NT2/D1 (cell line): Measurements from ENCODE around the gene UBE2O.

Experiments
- SUZ12 ChIP-seq: IDR thresholded peaks from 2 replicates; pipeline ENCODE4 v1.6.1; 2011; ENCODE audit not compliant: insufficient read length, insufficient read depth; ENCODE audit errors: extremely low read depth
- ZNF274 ChIP-seq: IDR thresholded peaks from 2 replicates; pipeline ENCODE4 v1.6.1; 2011; ENCODE audit warnings: mild to moderate bottlenecking, low read depth, low read length

DNA sequence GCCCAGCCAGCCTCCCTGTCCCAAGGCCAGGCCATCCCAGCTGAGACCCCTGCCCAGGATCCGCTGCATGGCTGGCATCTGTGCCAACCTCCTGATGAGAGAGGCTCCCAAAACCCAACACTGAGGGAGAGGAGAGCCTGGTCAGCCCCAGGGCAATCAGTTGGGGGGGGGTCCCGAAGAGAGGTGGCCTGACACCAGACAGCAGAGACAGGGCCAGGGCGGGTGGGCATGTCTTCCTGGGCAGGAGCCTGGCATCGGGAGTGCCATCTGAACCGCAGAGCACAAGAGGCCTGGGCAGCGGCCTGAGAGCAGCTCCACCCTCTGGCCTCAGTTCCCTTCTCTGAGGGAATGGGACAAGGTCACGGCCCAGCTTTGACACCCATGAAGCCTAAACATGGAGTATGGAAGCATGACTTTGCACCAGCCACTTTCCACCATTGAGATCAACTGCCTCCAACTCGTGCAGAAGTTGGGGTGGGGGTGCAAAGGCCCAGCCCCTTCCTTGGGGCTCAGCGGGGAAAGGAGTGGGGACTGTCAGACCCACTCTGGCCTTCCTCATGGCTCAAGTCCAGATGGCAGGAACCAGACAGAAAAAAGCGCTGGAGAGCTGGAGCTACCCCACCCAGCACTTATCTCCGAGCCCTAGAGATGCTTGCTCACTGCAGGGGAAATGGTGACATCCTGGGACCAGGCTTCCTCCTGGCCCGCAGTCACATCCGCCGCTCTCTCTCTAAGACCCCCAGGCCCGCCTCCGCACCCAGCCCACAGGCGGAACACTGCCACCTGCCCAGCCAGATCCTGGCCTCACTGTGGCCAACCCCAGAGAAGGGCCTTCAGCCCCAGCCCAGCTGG lies 38.5 kb upstream of the UBE2O start:
- TF ChIP-seq ZNF274 (no peak), SUZ12 (no peak)
